ENCODE data around the gene NLE1. TPM values are rescaled to one million over a fixed set of nuclear protein-coding genes. Genes with fewer than 3 reads are reported as not detected.
"Not testable (repeated sequence)": the region's sequence is repeated elsewhere in the genome, so short reads cannot be mapped to it uniquely, and the experiment has no call there.

Gene NLE1
- total and polyA plus RNA-seq, 2 experiments from 2014 or later = 3.9 to 12.7 TPM

- Histone ChIP-seq H3K4me3 (no peak overlapping the region), H3K4me1 (ENCODE audit: insufficient read depth) (peaks cover 8% of the 10 kb centered on the region), H3K79me2 (peaks cover 11% of the 10 kb centered on the region), H3K36me3 (replicated peaks; ENCODE audit: insufficient read depth, low read depth) (no peaks in the 10 kb centered on the region), H3K9me2 (replicated peaks; ENCODE audit: insufficient read depth) (no peaks in the 10 kb centered on the region), H3K4me2 (no peak overlapping the region), H3K9me3 (ENCODE audit: low read depth) (no peaks in the 10 kb centered on the region), H3K27ac (no peak overlapping the region), H4K20me1 (ENCODE audit: insufficient read depth, poor library complexity, severe bottlenecking) (no peaks in the 10 kb centered on the region), H3K27me3 (no peaks in the 10 kb centered on the region), H2AFZ (no peak overlapping the region)
- 83% methylated on average over 12 of the region's 12 CpGs for WGBS (ENCODE audit: low lambda C conversion rate, missing lambda C conversion rate)
- no peak for DNase-seq (ENCODE audit: low spot score)
- TF ChIP-seq EZH2 (IDR thresholded peaks at IDR 0.05; ENCODE audit: borderline replicate concordance) (no peak), CTCF (IDR thresholded peaks at IDR 0.05; ENCODE audit: poor library complexity) (no peak), EZH2phosphoT487 (IDR thresholded peaks at IDR 0.05; ENCODE audit: low read depth, severe bottlenecking, unreplicated experiment) (no peak)
Observed at GRCh38 chr17:35116845-35117244, 25.3 kb downstream of the NLE1 start.

- H2AFZ ChIP-seq; DNase-seq (ENCODE audit: low spot score); H3K4me3 ChIP-seq; H3K9me3 ChIP-seq (ENCODE audit: low read depth); H4K20me1 ChIP-seq (ENCODE audit: insufficient read depth, poor library complexity, severe bottlenecking); H3K36me3 ChIP-seq (replicated peaks; ENCODE audit: insufficient read depth, low read depth); H3K9me2 ChIP-seq (replicated peaks; ENCODE audit: insufficient read depth); H3K4me2 ChIP-seq; H3K27ac ChIP-seq; H3K27me3 ChIP-seq; H3K4me1 ChIP-seq (ENCODE audit: insufficient read depth); H3K79me2 ChIP-seq: not testable (repeated sequence)
- WGBS (ENCODE audit: low lambda C conversion rate, missing lambda C conversion rate) = 97% methylated on average over 16 of the region's 17 CpGs
Observed at GRCh38 chr17:35110791-35111190, 31.3 kb downstream of the NLE1 start.

- H3K4me2 ChIP-seq = no peak overlapping the region
- no peaks in the 10 kb centered on the region for H3K4me1 ChIP-seq (ENCODE audit: insufficient read depth)
- TF ChIP-seq CTCF (IDR thresholded peaks at IDR 0.05; ENCODE audit: poor library complexity) (no peak), EZH2 (IDR thresholded peaks at IDR 0.05; ENCODE audit: borderline replicate concordance) (no peak), EZH2phosphoT487 (IDR thresholded peaks at IDR 0.05; ENCODE audit: low read depth, severe bottlenecking, unreplicated experiment) (no peak)
- H3K27ac ChIP-seq = no peak overlapping the region
- DNase-seq (ENCODE audit: low spot score) = no peak
- no peaks in the 10 kb centered on the region for H4K20me1 ChIP-seq (ENCODE audit: insufficient read depth, poor library complexity, severe bottlenecking)
- no peaks in the 10 kb centered on the region for H3K36me3 ChIP-seq (replicated peaks; ENCODE audit: insufficient read depth, low read depth)
- no peaks in the 10 kb centered on the region for H3K9me2 ChIP-seq (replicated peaks; ENCODE audit: insufficient read depth)
- H3K4me3 ChIP-seq = no peak overlapping the region
- 99% methylated on average over 5 of the region's 5 CpGs for WGBS (ENCODE audit: low lambda C conversion rate, missing lambda C conversion rate)
- no peaks in the 10 kb centered on the region for H3K27me3 ChIP-seq
- no peaks in the 10 kb centered on the region for H3K79me2 ChIP-seq
- no peaks in the 10 kb centered on the region for H3K9me3 ChIP-seq (ENCODE audit: low read depth)
- no peak overlapping the region for H2AFZ ChIP-seq
Observed at GRCh38 chr17:35104844-35105450, 37.2 kb downstream of the NLE1 start.

GRCh38 chr17:35103271-35103670 is 38.8 kb downstream of the NLE1 start:
- Histone ChIP-seq H3K9me3 (ENCODE audit: low read depth) (no peaks in the 10 kb centered on the region), H2AFZ (no peak overlapping the region), H3K79me2 (no peaks in the 10 kb centered on the region), H3K4me3 (no peak overlapping the region), H3K36me3 (replicated peaks; ENCODE audit: insufficient read depth, low read depth) (no peaks in the 10 kb centered on the region), H3K4me1 (ENCODE audit: insufficient read depth) (no peaks in the 10 kb centered on the region), H3K27me3 (no peaks in the 10 kb centered on the region), H3K9me2 (replicated peaks; ENCODE audit: insufficient read depth) (no peaks in the 10 kb centered on the region), H4K20me1 (ENCODE audit: insufficient read depth, poor library complexity, severe bottlenecking) (no peaks in the 10 kb centered on the region), H3K4me2 (no peak overlapping the region), H3K27ac (no peak overlapping the region)
- no peak for DNase-seq (ENCODE audit: low spot score)
- TF ChIP-seq EZH2 (IDR thresholded peaks at IDR 0.05; ENCODE audit: borderline replicate concordance) (no peak), EZH2phosphoT487 (IDR thresholded peaks at IDR 0.05; ENCODE audit: low read depth, severe bottlenecking, unreplicated experiment) (no peak), CTCF (IDR thresholded peaks at IDR 0.05; ENCODE audit: poor library complexity) (no peak)
- 90% methylated on average over 5 of the region's 5 CpGs for WGBS (ENCODE audit: low lambda C conversion rate, missing lambda C conversion rate)
